H1 (cell line): ENCODE measurements around the gene GRHL3. TPM values are rescaled to one million over a fixed set of nuclear protein-coding genes. Genes with fewer than 3 reads are reported as not detected.

Experiments
- BACH1 ChIP-seq: IDR thresholded peaks from 2 replicates; pipeline ENCODE4 v1.6.1; 2012; ENCODE audit warnings: low read length, improper control_type of control experiment
- CHD1 ChIP-seq: IDR thresholded peaks from 2 replicates; pipeline ENCODE4 v1.6.1; 2012; ENCODE audit warnings: low read depth, low read length, improper control_type of control experiment
- CHD2 ChIP-seq: IDR thresholded peaks from 2 replicates; pipeline ENCODE4 v1.6.1; 2012; ENCODE audit warnings: low read length, improper control_type of control experiment
- E2F6 ChIP-seq: IDR thresholded peaks from 2 replicates; pipeline ENCODE4 v1.6.1; 2012; ENCODE audit warnings: inconsistent platforms
- EGR1 ChIP-seq: IDR thresholded peaks from 2 replicates; pipeline ENCODE4 v1.6.1; 2011; ENCODE audit warnings: low read depth, low read length, borderline replicate concordance
- KDM5A ChIP-seq: fragments of 200-600 bp; IDR thresholded peaks from 2 replicates; pipeline ENCODE4 v1.7.1; 2012; ENCODE audit warnings: mild to moderate bottlenecking, low read length, inconsistent platforms, mixed read lengths
- PHF8 ChIP-seq: fragments of 200-600 bp; sonication (generic); conservative IDR thresholded peaks from 2 replicates; pipeline ENCODE4 v1.7.1; 2012; ENCODE audit warnings: low read depth, mild to moderate bottlenecking, inconsistent platforms, low read length, moderate library complexity
- SP4 ChIP-seq: IDR thresholded peaks from 2 replicates; pipeline ENCODE4 v1.6.1; 2012; ENCODE audit warnings: low read length, inconsistent platforms
- SUZ12 ChIP-seq: fragments of 200-600 bp; sonication (generic); IDR thresholded peaks from 2 replicates; pipeline ENCODE4 v1.6.1; 2012; ENCODE audit warnings: mild to moderate bottlenecking, inconsistent platforms, low read length, moderate library complexity, mixed read lengths
- ZNF274 ChIP-seq: IDR thresholded peaks from 2 replicates; pipeline ENCODE4 v1.7.0; 2012; ENCODE audit warnings: low read length, borderline replicate concordance; ENCODE audit errors: extremely low read depth
- polyA plus RNA-seq, 7 experiments: library from polyadenylated mRNA; depleted of rRNA in 3 of 7; stranded (reverse) in 5 of 7; unstranded in 2 of 7; fragments of >200 nt in 5 of 7; fragments of 200-250 nt in 2 of 7; gene quantifications; 1 replicate in 5 of 7; 2 replicates in 1 of 7; 4 replicates in 1 of 7; pipeline versions ENCODE4 v1.2.1 to v1.2.3, GENCODE V29; 2011 to 2013; ENCODE audit warnings: missing spikeins in 2 of 7, mixed read lengths in 2 of 7
- total RNA-seq: library from RNA; stranded (reverse); fragmentation: NEBNext Ultra II Directional; extraction: Animal tissue kit (Norgen Biotek cat#: 25700); gene quantifications from 2 replicates; pipeline ENCODE4 v1.2.1, GENCODE V29; 2021

GRHL3 gene
- total and polyA plus RNA-seq, 2 of the 8 experiments (the other 6 are each of a cell fraction or from before 2014, with no cell fraction given), result 0.80 to 1.8 TPM

GRCh38 chr1:24278726-24279125 is 40.4 kb upstream of the GRHL3 start (continued):
- no peak for TF ChIP-seq EGR1
- no peak for TF ChIP-seq PHF8
- TF ChIP-seq SUZ12, result no peak
- TF ChIP-seq ZNF274, result no peak
- TF ChIP-seq SP4, result no peak
- TF ChIP-seq CHD2, result no peak
- TF ChIP-seq KDM5A, result no peak
- TF ChIP-seq CHD1, result no peak
- no peak for TF ChIP-seq E2F6
- TF ChIP-seq BACH1, result no peak
